ENCODE measurements around the gene KRT73.

- TF ChIP-seq CTCF (IDR thresholded peaks at IDR 0.05; ENCODE audit: poor library complexity) (no peak), EZH2 (IDR thresholded peaks at IDR 0.05; ENCODE audit: borderline replicate concordance) (no peak)
These were observed 37.4 kb upstream of the KRT73 start for GRCh38 chr12:52655720-52656124.
